Motor neuron (in vitro differentiated cells): Measurements from ENCODE around the gene KCNC3. TPM values are rescaled to one million over a fixed set of nuclear protein-coding genes. Genes with fewer than 3 reads are reported as not detected.

Source experiments
- ATAC-seq, 8 experiments: fragments of 200-7000 bp; cut with Tn5 transposase; replicated peaks in 6 of 8; 2 replicates each; pipeline ENCODE4 v1.8.0; 2021; ENCODE audit warnings: mild to moderate bottlenecking in 8 of 8, moderate library complexity in 8 of 8
- H3K27ac ChIP-seq, 2 donors: fragments of 250-450 bp; sonication (Bioruptor Pico); 2 replicates each; pipeline ENCODE4 v1.9.0; 2021; ENCODE audit warnings: antibody characterized with exemption in 2 of 2, mild to moderate bottlenecking in 2 of 2, moderate library complexity in 1 of 2
- H3K4me1 ChIP-seq, 2 donors: fragments of 250-450 bp; sonication (Bioruptor Pico); replicated peaks in 1 of 2; 2 replicates each; pipeline ENCODE4 v1.6.1; 2021; ENCODE audit warnings: antibody characterized with exemption in 2 of 2, mild to moderate bottlenecking in 2 of 2, moderate library complexity in 1 of 2
- H3K4me3 ChIP-seq, 5 donors: fragments of 250-450 bp; sonication (Bioruptor Pico); 2 replicates each; pipeline ENCODE4 v1.9.0; 2021; ENCODE audit warnings: antibody characterized with exemption in 5 of 5, mild to moderate bottlenecking in 5 of 5, moderate library complexity in 4 of 5
- WGBS, 10 experiments: fragments of 450-650 bp; shearing (Covaris generic); methylation state at CpG; one replicate each; pipeline ENCODE4 v1.0.0; 2022; 5-methylcytosine and 5-hydroxymethylcytosine counted together
- in situ Hi-C, 9 experiments: fragments of 400-800 bp; cut with MboI; loops; one replicate each; pipeline ENCODE4 v1.15.0; 2021; ENCODE audit warnings: low sequenced_read_pairs in 9 of 9, low pct_unique_long_range_greater_than_20kb in 2 of 9; ENCODE audit not compliant: unreplicated experiment in 9 of 9
- total RNA-seq, 8 experiments: library from RNA; unstranded; fragments of 300-600 nt; gene quantifications; 2 replicates each; pipeline versions ENCODE4 v1.2.3 to v1.2.4, GENCODE V29; 2022

Gene KCNC3
- total RNA-seq, 8 experiments from 2014 or later: 0.13 to 2.6 (median 0.99) TPM

DNA sequence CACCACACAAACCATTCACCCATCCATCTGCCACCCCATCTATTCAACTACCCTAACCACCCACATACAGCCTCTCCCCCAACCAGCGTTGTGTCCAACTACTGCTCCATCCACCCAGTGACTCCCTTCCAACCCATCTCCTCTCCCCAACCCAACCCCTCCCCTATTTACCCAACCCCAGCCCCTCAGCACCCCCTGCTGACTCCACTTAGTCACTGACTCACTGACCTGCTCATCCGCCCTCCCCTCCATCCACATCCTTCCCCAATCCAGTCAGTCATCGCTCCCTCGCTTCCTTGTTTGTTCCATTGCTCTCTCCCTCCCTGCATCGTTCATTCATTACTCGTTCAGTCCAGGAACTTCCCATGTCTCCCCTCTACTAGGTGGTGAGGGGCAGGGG, 39.2 kb downstream of the KCNC3 start:
- in situ Hi-C loops: no loop called here
- no peak overlapping the region for H3K4me3 ChIP-seq
- ATAC-seq: no peak
- H3K27ac ChIP-seq: no peak overlapping the region
- H3K4me1 ChIP-seq: no peaks in the 10 kb centered on the region
- WGBS, 10 experiments: 30 to 80% methylated on average over 1 to 2 of the region's 6 CpGs; no CpG with 5 or more reads in 8 of the 10 experiments

DNA sequence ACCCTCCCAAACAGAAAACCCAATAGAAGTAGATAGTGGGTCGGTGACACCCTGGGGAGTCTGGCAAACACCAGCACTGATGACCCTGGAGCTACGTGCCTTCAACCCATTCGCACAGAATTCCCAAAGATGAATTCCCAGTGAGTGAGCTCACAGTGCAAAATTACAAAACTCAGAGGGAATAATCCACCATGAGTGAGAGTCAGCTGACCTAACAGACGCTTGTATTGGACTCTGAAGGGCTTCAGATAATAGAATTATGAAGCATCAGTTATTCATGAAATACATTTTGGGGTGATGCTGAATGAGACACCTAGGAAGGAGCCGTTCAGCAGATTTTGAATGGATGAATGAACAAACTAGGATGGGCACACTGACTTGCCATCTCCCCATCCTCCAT, 40.2 kb downstream of the KCNC3 start:
- H3K4me1 ChIP-seq: no peaks in the 10 kb centered on the region
- H3K27ac ChIP-seq: no peak overlapping the region
- no peak overlapping the region for H3K4me3 ChIP-seq
- ATAC-seq: no peak
- WGBS, 10 experiments: 0 to 76% (median 10%) methylated on average over 1 to 5 of the region's 5 CpGs; no CpG with 5 or more reads in 4 of the 10 experiments
- in situ Hi-C loops: no loop called here

DNA sequence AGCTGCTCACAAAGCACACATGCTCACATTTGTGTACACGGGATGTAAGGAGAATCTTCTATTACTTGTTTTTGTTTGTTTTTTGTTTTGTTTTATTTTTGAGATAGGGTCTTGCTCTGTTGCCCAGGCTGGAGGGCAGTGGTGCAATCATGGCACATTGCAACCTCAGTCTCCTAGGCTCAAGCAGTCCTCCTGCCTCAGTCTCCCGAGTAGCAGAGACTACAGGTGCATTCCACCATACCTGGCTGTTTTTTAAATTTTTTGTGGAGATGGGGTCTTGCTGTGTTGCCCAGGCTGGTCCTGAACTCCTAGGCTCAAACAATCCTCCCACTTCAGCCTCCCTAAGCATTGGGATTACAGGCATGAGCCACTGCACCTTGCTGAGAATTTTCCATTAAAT, 41.8 kb downstream of the KCNC3 start:
- in situ Hi-C loops: no loop called here
- no peak for ATAC-seq
- Histone ChIP-seq H3K4me3 (no peak overlapping the region), H3K4me1 (no peaks in the 10 kb centered on the region), H3K27ac (no peak overlapping the region)
- 0 to 86% (median 50%) methylated on average over 1 to 2 of the region's 2 CpGs; no CpG with 5 or more reads in 3 of the 10 experiments for WGBS, 10 experiments

DNA sequence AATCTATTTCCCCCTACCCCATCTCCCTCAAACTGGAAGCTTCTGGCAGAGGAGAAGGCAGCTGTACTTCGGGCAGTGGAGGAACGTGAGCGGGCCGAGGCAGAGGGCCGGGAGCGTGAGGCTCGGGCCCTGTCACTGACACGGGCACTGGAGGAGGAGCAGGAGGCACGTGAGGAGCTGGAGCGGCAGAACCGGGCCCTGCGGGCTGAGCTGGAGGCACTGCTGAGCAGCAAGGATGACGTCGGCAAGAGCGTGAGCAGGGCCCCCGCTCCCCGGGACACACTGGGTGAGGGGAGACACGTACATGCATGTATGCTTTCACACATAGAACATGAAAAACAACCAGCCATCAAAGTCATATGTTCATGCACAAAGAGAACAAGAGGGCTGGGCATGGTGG, 42.7 kb downstream of the KCNC3 start:
- Histone ChIP-seq H3K4me3 (no peak overlapping the region), H3K4me1 (no peaks in the 10 kb centered on the region), H3K27ac (no peak overlapping the region)
- WGBS, 10 experiments: 40 to 100% (median 62%) methylated on average over 2 to 12 of the region's 18 CpGs; no CpG with 5 or more reads in 3 of the 10 experiments
- no peak for ATAC-seq
- in situ Hi-C loops: no loop called here

DNA sequence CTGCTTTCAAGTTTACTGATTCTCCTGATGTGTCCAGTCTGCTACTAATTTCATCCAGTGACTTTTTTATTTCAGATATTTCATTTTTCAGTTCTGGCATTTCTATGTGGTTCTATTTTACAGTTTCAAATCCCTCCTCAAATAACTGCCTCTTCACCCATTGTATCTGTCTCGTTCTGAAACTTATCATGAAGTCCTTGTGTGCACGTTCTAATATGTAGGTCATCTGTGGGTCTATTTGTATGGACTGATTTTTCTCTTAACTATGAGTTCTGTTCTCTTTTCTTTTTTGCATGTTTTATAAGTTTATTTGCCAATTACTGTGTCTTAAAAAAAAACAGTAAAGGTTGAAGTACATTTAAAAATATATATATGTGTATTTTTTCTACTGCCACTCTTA, 43.3 kb downstream of the KCNC3 start:
- no peak for ATAC-seq
- Histone ChIP-seq H3K27ac (no peak overlapping the region), H3K4me3 (no peak overlapping the region), H3K4me1 (no peaks in the 10 kb centered on the region)
- in situ Hi-C loops: no loop called here
- WGBS, 10 experiments: 0 to 85% (median 26%) methylated on average over 1 to 2 of the region's 2 CpGs

DNA sequence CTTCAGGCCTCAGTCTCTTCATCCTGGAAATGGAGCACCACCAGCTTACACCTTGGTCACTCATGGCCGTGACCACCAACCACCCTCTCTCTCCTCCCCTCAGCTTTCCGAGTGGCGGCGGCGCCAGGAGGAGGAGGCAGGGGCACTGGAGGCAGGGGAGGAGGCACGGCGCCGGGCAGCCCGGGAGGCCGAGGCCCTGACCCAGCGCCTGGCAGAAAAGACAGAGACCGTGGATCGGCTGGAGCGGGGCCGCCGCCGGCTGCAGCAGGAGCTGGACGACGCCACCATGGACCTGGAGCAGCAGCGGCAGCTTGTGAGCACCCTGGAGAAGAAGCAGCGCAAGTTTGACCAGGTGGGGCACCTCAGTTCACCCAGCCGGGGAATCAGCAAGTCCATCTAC, 47.7 kb downstream of the KCNC3 start:
- in situ Hi-C loops: no loop called here
- H3K4me3 ChIP-seq: no peak overlapping the region
- ATAC-seq: no peak
- WGBS, 10 experiments: 56 to 100% (median 80%) methylated on average over 1 to 3 of the region's 22 CpGs; no CpG with 5 or more reads in 7 of the 10 experiments
- H3K4me1 ChIP-seq: no peaks in the 10 kb centered on the region
- no peak overlapping the region for H3K27ac ChIP-seq

DNA sequence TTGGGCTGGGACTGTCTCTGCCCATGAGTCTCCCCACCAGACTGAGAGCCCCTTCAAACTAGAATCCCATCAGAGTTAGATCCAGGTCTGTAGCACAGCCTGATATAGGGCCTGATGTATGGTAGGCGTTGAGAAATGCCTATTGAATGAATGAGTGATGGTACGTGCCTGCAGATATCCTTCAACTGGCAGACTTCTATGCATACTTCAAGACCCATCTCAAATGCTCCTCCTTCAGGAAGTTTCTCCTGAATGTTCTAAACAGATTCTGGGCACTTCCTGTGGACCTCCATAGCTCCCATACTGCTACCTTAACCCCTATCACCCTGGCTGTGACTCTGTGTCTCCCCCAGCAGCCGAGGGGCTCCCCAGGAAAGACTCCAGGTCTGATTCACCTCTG, 48.2 kb downstream of the KCNC3 start:
- Histone ChIP-seq H3K27ac (no peak overlapping the region), H3K4me3 (no peak overlapping the region), H3K4me1 (no peaks in the 10 kb centered on the region)
- WGBS, 10 experiments: 0 to 100% (median 20%) methylated on average over 1 to 3 of the region's 3 CpGs; no CpG with 5 or more reads in 3 of the 10 experiments
- in situ Hi-C loops: no loop called here
- ATAC-seq: no peak

DNA sequence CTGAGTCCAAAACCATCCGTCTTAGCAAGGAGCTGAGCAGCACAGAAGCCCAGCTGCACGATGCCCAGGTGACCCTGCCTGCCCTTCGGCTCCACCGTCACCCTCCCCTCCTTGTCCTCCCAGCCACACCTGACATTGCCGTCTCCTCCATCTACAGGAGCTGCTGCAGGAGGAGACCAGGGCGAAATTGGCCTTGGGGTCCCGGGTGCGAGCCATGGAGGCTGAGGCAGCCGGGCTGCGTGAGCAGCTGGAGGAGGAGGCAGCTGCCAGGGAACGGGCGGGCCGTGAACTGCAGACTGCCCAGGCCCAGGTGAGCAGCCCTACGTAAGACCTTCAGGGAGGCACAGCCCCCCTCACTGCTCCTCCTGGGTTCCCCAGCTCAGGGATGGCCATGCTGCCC, 49.1 kb downstream of the KCNC3 start:
- Histone ChIP-seq H3K4me3 (no peak overlapping the region), H3K27ac (no peak overlapping the region), H3K4me1 (no peaks in the 10 kb centered on the region)
- 33 to 87% (median 54%) methylated on average over 1 to 8 of the region's 14 CpGs; no CpG with 5 or more reads in 5 of the 10 experiments for WGBS, 10 experiments
- in situ Hi-C loops: no loop called here
- no peak for ATAC-seq

DNA sequence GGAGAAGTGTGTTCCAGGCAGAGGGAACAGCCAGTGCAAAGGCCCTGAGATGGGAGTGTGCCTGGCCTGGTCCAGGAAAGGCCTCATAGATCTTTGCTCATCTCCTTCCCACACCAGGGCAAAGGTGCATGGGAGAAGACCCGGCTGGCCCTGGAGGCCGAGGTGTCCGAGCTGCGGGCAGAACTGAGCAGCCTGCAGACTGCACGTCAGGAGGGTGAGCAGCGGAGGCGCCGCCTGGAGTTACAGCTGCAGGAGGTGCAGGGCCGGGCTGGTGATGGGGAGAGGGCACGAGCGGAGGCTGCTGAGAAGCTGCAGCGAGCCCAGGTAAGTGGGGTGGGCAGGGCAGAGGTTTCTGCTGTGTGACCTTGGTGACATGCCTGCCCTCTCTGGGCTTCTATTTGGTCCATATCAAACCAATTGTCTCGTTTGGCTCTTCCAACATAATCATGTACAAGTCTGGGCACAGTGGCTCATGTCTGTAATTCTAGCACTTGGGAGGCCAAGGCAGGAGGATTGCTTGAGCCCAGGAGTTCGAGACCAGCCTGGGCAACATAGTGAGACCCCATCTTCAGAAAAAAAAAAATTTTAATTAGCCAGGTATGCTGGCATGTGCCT, 51.1 kb downstream of the KCNC3 start:
- no peak overlapping the region for H3K27ac ChIP-seq
- 0 to 88% (median 73%) methylated on average over 1 to 12 of the region's 14 CpGs; no CpG with 5 or more reads in 3 of the 10 experiments for WGBS, 10 experiments
- no peak overlapping the region for H3K4me3 ChIP-seq
- no peak for ATAC-seq
- in situ Hi-C loops: no loop called here
- H3K4me1 ChIP-seq: no peaks in the 10 kb centered on the region

DNA sequence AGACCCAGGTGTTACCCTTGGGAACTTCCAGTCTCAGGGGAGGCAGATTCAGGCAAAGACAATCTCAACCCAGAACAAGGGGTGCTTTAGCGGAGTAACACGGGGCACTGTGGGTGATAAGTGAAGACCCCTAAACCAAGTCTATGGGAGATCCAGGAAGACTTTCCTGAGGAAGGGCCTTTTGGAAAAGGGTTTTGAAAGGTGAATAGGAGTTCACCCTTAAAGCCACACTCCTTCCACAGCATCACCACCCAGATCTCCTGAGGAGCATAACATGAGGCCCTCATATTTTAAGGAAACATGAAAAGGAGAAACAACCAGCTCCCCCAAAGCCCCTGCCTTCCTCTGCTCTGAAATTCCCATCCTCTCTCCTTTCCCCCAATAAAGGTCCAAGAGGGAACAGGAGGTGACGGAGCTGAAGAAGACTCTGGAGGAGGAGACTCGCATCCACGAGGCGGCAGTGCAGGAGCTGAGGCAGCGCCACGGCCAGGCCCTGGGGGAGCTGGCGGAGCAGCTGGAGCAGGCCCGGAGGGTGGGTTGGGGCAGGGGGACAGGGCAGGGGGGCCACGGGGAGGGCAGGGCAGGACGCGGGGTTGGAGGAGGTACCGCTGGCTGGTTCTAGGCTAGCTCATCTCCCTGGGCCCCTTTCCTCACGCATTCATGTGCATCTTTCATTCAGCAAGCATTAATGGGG, 52.7 kb downstream of the KCNC3 start:
- H3K4me1 ChIP-seq: no peaks in the 10 kb centered on the region
- no peak for ATAC-seq
- in situ Hi-C loops: no loop called here
- H3K27ac ChIP-seq: no peak overlapping the region
- 72 to 100% (median 85%) methylated on average over 1 to 4 of the region's 15 CpGs; no CpG with 5 or more reads in 6 of the 10 experiments for whole genome bisulfite sequencing, 10 experiments
- no peak overlapping the region for H3K4me3 ChIP-seq

DNA sequence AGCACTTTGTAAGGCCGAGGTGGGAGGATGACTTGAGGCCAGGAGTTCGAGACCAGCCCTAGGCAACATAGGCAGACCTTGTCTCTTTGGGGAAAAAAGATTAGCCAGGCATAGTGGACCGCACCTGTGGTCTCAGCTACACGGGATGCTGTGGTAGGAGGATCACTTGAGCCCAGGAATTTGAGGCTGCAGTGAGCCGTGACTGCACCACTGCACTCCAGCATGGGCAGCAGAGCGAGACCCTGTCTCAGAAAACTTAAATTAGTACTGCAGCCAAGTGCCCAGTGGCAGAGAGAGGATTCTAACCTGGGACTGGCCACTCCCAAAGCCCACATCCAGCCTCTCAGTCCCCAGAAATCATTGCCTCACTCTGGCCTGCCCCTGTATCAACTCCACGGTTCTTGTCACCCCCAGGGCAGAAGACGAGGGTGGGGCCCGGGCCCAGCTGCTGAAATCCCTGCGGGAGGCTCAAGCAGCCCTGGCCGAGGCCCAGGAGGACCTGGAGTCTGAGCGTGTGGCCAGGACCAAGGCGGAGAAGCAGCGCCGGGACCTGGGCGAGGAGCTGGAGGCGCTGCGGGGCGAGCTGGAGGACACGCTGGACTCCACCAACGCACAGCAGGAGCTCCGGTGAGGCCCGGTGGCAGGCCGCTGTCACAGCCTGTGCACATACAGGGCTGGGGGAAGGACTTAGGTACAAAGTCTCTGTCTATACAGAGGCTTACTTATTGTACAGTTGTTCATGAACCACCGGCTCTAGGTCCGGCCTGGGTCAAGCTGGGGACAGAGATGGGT, 53.4 kb downstream of the KCNC3 start:
- no peak for ATAC-seq
- Histone ChIP-seq H3K27ac (no peak overlapping the region), H3K4me3 (no peak overlapping the region), H3K4me1 (no peaks in the 10 kb centered on the region)
- in situ Hi-C loops: no loop called here
- 0 to 100% (median 33%) methylated on average over 1 to 5 of the region's 26 CpGs; no CpG with 5 or more reads in 1 of the 10 experiments for WGBS, 10 experiments

DNA sequence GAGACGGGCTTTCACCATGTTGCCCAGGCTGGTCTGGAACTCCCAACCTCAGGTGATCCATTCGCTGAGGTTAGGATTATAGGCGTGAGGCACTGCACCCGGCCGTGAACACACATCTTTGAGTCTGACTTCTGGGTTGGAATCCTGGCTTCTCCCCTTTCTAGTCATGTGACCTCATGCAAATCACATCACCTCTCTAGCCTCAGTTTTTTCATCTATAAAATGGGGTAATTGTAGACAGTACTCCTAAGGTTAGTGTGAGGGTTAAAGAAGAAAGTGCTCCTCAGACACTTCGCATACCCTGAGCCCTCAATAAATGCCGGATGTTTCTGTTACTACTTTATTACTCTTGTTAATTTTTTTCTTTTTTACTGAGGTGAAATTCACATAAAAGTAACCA, 55.4 kb downstream of the KCNC3 start:
- WGBS, 10 experiments: 7 to 79% (median 62%) methylated on average over 2 to 6 of the region's 7 CpGs; no CpG with 5 or more reads in 4 of the 10 experiments
- H3K27ac ChIP-seq: no peak overlapping the region
- ATAC-seq: no peak
- H3K4me1 ChIP-seq: no peaks in the 10 kb centered on the region
- in situ Hi-C loops: no loop called here
- no peak overlapping the region for H3K4me3 ChIP-seq

DNA sequence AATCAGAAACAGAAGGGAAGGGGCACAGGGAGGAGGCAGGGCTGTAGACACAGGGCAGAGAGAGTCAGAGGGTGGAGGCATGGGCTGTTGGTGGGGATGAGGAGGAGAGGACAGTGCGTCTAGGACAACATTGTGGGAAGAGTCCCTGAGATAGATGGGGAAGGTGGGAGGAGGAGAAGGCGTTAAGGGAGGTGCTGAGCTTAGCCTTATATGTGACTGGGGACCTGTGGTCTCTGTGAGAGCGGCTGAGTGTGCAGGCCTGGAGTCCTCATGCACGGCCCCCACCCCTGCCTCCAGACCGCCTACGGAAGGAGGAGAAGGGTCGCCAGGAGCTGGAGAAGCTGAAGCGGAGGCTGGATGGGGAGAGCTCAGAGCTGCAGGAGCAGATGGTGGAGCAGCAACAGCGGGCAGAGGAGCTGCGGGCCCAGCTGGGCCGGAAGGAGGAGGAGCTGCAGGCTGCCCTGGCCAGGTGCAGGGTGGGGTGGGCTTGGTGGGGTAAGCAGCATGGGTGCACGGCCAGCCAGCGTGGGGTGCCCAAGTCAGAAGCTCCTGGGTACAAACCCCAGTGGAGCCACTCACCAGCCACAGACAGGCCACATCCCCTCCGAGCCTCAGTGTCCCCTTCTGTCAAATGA, 56.8 kb downstream of the KCNC3 start:
- 33 to 96% (median 55%) methylated on average over 1 to 5 of the region's 14 CpGs; no CpG with 5 or more reads in 4 of the 10 experiments for WGBS, 10 experiments
- no peaks in the 10 kb centered on the region for H3K4me1 ChIP-seq
- ATAC-seq: no peak
- in situ Hi-C loops: no loop called here
- no peak overlapping the region for H3K4me3 ChIP-seq
- no peak overlapping the region for H3K27ac ChIP-seq
